ENCODE data around the gene PLEKHF1.

DNA sequence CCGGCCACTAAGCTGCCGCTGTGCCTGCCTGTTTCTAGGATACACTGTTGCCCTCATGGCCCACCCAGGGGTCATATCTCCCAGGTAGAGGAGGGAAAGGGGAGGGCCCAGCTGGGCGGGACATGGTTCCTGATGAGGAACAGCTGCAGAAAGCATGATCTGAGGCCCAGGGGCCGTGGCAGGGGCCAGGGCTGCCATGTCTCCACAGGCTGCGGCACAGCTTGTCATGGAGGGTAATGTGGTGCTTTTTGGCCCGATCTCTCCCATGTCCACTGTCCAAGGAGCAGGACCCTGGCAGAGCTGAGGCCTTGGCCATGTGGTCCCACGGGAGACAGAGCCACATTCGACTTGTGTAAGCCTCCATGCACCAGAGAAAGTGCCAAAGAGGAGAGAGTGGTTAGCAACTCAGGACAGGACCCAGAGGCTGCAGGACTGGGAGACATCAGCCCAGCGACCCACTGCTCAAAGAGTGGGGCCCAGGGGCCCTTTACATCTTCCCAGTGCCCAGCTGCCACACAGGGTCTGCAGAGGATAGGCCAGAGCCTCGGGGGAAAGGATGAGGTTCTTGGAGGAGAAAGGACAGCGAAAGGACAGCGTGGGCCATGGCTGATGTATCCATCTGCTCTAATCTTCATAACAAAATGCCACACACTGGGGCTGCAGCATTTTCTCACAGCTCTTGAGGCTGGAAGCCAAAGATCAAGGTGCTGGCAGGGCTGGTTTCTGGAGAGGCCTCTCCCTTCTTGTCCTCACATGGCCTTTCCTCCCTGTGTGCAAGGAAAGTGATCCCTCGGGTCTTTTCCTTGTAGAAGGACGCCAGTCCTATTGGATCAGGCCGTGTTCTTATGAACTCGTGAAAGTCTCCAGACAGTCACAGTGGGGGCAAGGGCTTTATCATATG lies 47.6 kb upstream of the PLEKHF1 start:
- TF ChIP-seq, protein P1, sequence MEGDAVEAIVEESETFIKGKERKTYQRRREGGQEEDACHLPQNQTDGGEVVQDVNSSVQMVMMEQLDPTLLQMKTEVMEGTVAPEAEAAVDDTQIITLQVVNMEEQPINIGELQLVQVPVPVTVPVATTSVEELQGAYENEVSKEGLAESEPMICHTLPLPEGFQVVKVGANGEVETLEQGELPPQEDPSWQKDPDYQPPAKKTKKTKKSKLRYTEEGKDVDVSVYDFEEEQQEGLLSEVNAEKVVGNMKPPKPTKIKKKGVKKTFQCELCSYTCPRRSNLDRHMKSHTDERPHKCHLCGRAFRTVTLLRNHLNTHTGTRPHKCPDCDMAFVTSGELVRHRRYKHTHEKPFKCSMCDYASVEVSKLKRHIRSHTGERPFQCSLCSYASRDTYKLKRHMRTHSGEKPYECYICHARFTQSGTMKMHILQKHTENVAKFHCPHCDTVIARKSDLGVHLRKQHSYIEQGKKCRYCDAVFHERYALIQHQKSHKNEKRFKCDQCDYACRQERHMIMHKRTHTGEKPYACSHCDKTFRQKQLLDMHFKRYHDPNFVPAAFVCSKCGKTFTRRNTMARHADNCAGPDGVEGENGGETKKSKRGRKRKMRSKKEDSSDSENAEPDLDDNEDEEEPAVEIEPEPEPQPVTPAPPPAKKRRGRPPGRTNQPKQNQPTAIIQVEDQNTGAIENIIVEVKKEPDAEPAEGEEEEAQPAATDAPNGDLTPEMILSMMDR (IDR thresholded peaks at IDR 0.05; ENCODE audit: borderline replicate concordance, extremely low read depth, low read length, poor library complexity, severe bottlenecking): no peak
- no peak for TF ChIP-seq EZH2 (IDR thresholded peaks at IDR 0.05; ENCODE audit: borderline replicate concordance, low read depth, low read length, severe bottlenecking)

Measured in DND-41 (cell line).